Measurements from ENCODE around the gene OR52D1. TPM values are rescaled to one million over a fixed set of nuclear protein-coding genes. Genes with fewer than 3 reads are reported as not detected.

Gene OR52D1
- total and polyA plus RNA-seq, 3 donors from 2014 or later, result not detected

GRCh38 chr11:5531053-5531831 lies 42.8 kb downstream of the OR52D1 start:
- no peak for DNase-seq
- Histone ChIP-seq H3K4me3 (no peak overlapping the region), H3K4me1 (no peaks in the 10 kb centered on the region), H3K27me3 (no peaks in the 10 kb centered on the region), H3K27ac (no peak overlapping the region), H3K9me3 (no peaks in the 10 kb centered on the region), H3K36me3 (ENCODE audit: low read depth, missing control alignments) (no peaks in the 10 kb centered on the region)
- intact Hi-C loops (cut with DNase I; ENCODE audit: low total_unique reads), result no loop called here
- TF ChIP-seq POLR2A (IDR thresholded peaks at IDR 0.05) (no peak), CTCF (IDR thresholded peaks at IDR 0.05) (no peak)
- 46 to 53% methylated on average over 2 of the region's 2 CpGs for WGBS, 2 donors

GRCh38 chr11:5534046-5534445 lies 45.6 kb downstream of the OR52D1 start:
- intact Hi-C loops (cut with DNase I; ENCODE audit: low total_unique reads), result no loop called here
- H3K36me3 ChIP-seq (ENCODE audit: low read depth, missing control alignments), result no peaks in the 10 kb centered on the region
- 68 to 70% methylated on average over 1 of the region's 1 CpG for WGBS, 2 donors
- H3K9me3 ChIP-seq, result no peaks in the 10 kb centered on the region
- H3K27ac ChIP-seq, result no peak overlapping the region
- H3K4me1 ChIP-seq, result no peaks in the 10 kb centered on the region
- no peaks in the 10 kb centered on the region for H3K27me3 ChIP-seq
- H3K4me3 ChIP-seq, result no peak overlapping the region
- no peak for DNase-seq
- TF ChIP-seq POLR2A (IDR thresholded peaks at IDR 0.05), result no peak
- TF ChIP-seq CTCF (IDR thresholded peaks at IDR 0.05), result no peak

- intact Hi-C loops (cut with DNase I; ENCODE audit: low total_unique reads), result no loop called here
- TF ChIP-seq CTCF (IDR thresholded peaks at IDR 0.05), result no peak
- TF ChIP-seq POLR2A (IDR thresholded peaks at IDR 0.05), result no peak
- H3K27me3 ChIP-seq, result no peaks in the 10 kb centered on the region
- no peaks in the 10 kb centered on the region for H3K4me1 ChIP-seq
- H3K9me3 ChIP-seq, result no peaks in the 10 kb centered on the region
- DNase-seq, result no peak
- H3K36me3 ChIP-seq (ENCODE audit: low read depth, missing control alignments), result no peaks in the 10 kb centered on the region
- no peak overlapping the region for H3K27ac ChIP-seq
- H3K4me3 ChIP-seq, result no peak overlapping the region
Measured at GRCh38 chr11:5536482-5536881, 48.0 kb downstream of the OR52D1 start.

Other genes with a start within 250 kb of the OR52D1 start
- gene HBG1, start 238.8 kb upstream of the OR52D1 start, total RNA-seq, result not detected
- gene HBG1, start 238.8 kb upstream of the OR52D1 start, polyA plus RNA-seq (ENCODE audit: insufficient read depth, low read depth, low replicate concordance), result not detected
- gene HBG2, start 233.9 kb upstream of the OR52D1 start, total RNA-seq, result not detected
- gene HBG2, start 233.9 kb upstream of the OR52D1 start, polyA plus RNA-seq (ENCODE audit: insufficient read depth, low read depth, low replicate concordance), result not detected
- under 1 TPM in 1 of 2 donors, not detected in 1; 0.87 TPM for gene HBE1, start 218.7 kb upstream of the OR52D1 start, total RNA-seq
- gene HBE1, start 218.7 kb upstream of the OR52D1 start, polyA plus RNA-seq (ENCODE audit: insufficient read depth, low read depth, low replicate concordance), result not detected
- gene OR51B4, start 186.7 kb upstream of the OR52D1 start, total RNA-seq, result under 1 TPM in 1 of 2 donors, not detected in 1; 0.74 TPM
- not detected for gene OR51B4, start 186.7 kb upstream of the OR52D1 start, polyA plus RNA-seq (ENCODE audit: insufficient read depth, low read depth, low replicate concordance)
- under 1 TPM in 1 of 2 donors, not detected in 1; 0.74 TPM for gene OR51B2, start 164.4 kb upstream of the OR52D1 start, total RNA-seq
- not detected for gene OR51B2, start 164.4 kb upstream of the OR52D1 start, polyA plus RNA-seq (ENCODE audit: insufficient read depth, low read depth, low replicate concordance)
- 1 to 10 TPM; 1.3 to 2.7 TPM for gene OR51B5, start 145.2 kb upstream of the OR52D1 start, total RNA-seq
- 0.78 TPM for gene OR51B5, start 145.2 kb upstream of the OR52D1 start, polyA plus RNA-seq (ENCODE audit: insufficient read depth, low read depth, low replicate concordance)
- not detected for gene OR51B6, start 137.2 kb upstream of the OR52D1 start, total RNA-seq
- gene OR51B6, start 137.2 kb upstream of the OR52D1 start, polyA plus RNA-seq (ENCODE audit: insufficient read depth, low read depth, low replicate concordance), result not detected
- not detected for gene OR51M1, start 104.9 kb upstream of the OR52D1 start, total RNA-seq
- gene OR51M1, start 104.9 kb upstream of the OR52D1 start, polyA plus RNA-seq (ENCODE audit: insufficient read depth, low read depth, low replicate concordance), result not detected
- gene OR51Q1, start 66.6 kb upstream of the OR52D1 start, total RNA-seq, result not detected
- not detected for gene OR51Q1, start 66.6 kb upstream of the OR52D1 start, polyA plus RNA-seq (ENCODE audit: insufficient read depth, low read depth, low replicate concordance)
- 1 to 10 TPM in 1 of 2 donors, under 1 TPM in 1; 0.74 to 1.1 TPM for gene OR51I1, start 47.2 kb upstream of the OR52D1 start, total RNA-seq
- gene OR51I1, start 47.2 kb upstream of the OR52D1 start, polyA plus RNA-seq (ENCODE audit: insufficient read depth, low read depth, low replicate concordance), result not detected
- gene OR51I2, start 39.4 kb upstream of the OR52D1 start, total RNA-seq, result not detected
- gene OR51I2, start 39.4 kb upstream of the OR52D1 start, polyA plus RNA-seq (ENCODE audit: insufficient read depth, low read depth, low replicate concordance), result not detected
- gene UBQLN3, start 21.3 kb downstream of the OR52D1 start, total RNA-seq, result 100 to 1,000 TPM; 105 to 283 TPM
- 336 TPM for gene UBQLN3, start 21.3 kb downstream of the OR52D1 start, polyA plus RNA-seq (ENCODE audit: insufficient read depth, low read depth, low replicate concordance)
- 10 to 100 TPM in 1 of 2 donors, 1 to 10 TPM in 1; 8.8 to 38.7 TPM for gene UBQLNL, start 28.0 kb downstream of the OR52D1 start, total RNA-seq
- gene UBQLNL, start 28.0 kb downstream of the OR52D1 start, polyA plus RNA-seq (ENCODE audit: insufficient read depth, low read depth, low replicate concordance), result 42.8 TPM
- 1 to 10 TPM; 1.4 to 1.9 TPM for gene OR52H1, start 59.9 kb downstream of the OR52D1 start, total RNA-seq
- not detected for gene OR52H1, start 59.9 kb downstream of the OR52D1 start, polyA plus RNA-seq (ENCODE audit: insufficient read depth, low read depth, low replicate concordance)
- gene OR52B6, start 92.2 kb downstream of the OR52D1 start, total RNA-seq, result not detected
- gene OR52B6, start 92.2 kb downstream of the OR52D1 start, polyA plus RNA-seq (ENCODE audit: insufficient read depth, low read depth, low replicate concordance), result not detected
- gene TRIM6, start 108.0 kb downstream of the OR52D1 start, total RNA-seq, result 10 to 100 TPM in 1 of 2 donors, 1 to 10 TPM in 1; 9.1 to 10.6 TPM
- 20.9 TPM for gene TRIM6, start 108.0 kb downstream of the OR52D1 start, polyA plus RNA-seq (ENCODE audit: insufficient read depth, low read depth, low replicate concordance)
- 1 to 10 TPM; 6.5 to 7.6 TPM for gene TRIM34, start 136.3 kb downstream of the OR52D1 start, total RNA-seq
- 6.5 TPM for gene TRIM34, start 136.3 kb downstream of the OR52D1 start, polyA plus RNA-seq (ENCODE audit: insufficient read depth, low read depth, low replicate concordance)
- gene TRIM5, start 196.4 kb downstream of the OR52D1 start, total RNA-seq, result 10 to 100 TPM; 10.8 to 16.2 TPM
- 8.8 TPM for gene TRIM5, start 196.4 kb downstream of the OR52D1 start, polyA plus RNA-seq (ENCODE audit: insufficient read depth, low read depth, low replicate concordance)
- gene TRIM22, start 201.1 kb downstream of the OR52D1 start, total RNA-seq, result 10 to 100 TPM; 25.0 to 30.3 TPM
- 25.0 TPM for gene TRIM22, start 201.1 kb downstream of the OR52D1 start, polyA plus RNA-seq (ENCODE audit: insufficient read depth, low read depth, low replicate concordance)
- gene OR56B1, start 247.8 kb downstream of the OR52D1 start, total RNA-seq, result under 1 TPM; 0.16 to 0.25 TPM
- not detected for gene OR56B1, start 247.8 kb downstream of the OR52D1 start, polyA plus RNA-seq (ENCODE audit: insufficient read depth, low read depth, low replicate concordance)

Data from testis (tissue), 3 donors.